ENCODE measurements around the gene SHOX. TPM values are rescaled to one million over a fixed set of nuclear protein-coding genes. Genes with fewer than 3 reads are reported as not detected.

Gene SHOX
- total RNA-seq, 1 experiment from 2014 or later, result 0.24 TPM

DNA sequence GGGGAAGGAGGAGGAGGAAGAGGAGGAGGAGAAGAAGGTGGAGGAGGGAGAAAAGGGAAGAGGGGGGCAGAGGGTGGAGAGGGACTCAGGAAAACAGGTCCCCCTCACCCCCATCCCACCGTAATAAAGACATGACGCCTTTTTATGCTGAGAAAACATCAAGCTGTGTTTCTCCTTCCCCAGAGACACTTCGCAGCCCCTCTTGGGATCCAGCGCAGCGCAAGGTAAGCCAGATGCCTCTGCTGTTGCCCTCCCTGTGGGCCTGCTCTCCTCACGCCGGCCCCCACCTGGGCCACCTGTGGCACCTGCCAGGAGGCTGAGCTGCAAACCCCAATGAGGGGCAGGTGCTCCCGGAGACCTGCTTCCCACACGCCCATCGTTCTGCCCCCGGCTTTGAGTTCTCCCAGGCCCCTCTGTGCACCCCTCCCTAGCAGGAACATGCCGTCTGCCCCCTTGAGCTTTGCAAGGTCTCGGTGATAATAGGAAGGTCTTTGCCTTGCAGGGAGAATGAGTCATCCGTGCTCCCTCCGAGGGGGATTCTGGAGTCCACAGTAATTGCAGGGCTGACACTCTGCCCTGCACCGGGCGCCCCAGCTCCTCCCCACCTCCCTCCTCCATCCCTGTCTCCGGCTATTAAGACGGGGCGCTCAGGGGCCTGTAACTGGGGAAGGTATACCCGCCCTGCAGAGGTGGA, 45.3 kb upstream of the SHOX start:
- Histone ChIP-seq H3K79me1 (ENCODE audit: insufficient read depth, low read depth, low read length, poor library complexity, severe bottlenecking) (no peaks in the 10 kb centered on the region), H3K27ac (ENCODE audit: insufficient read length, low read depth, low read length) (no peak overlapping the region), H3K4ac (ENCODE audit: low read depth, low read length) (no peak overlapping the region), H4K8ac (replicated peaks; ENCODE audit: insufficient read length, low read depth, low read length) (no peak overlapping the region), H3K23ac (ENCODE audit: insufficient read length, low read depth, low read length) (no peak overlapping the region), H3K4me1 (ENCODE audit: insufficient read depth, low read length) (no peaks in the 10 kb centered on the region), H2BK20ac (ENCODE audit: low read depth, low read length, poor library complexity, severe bottlenecking) (no peak overlapping the region), H2AK5ac (ENCODE audit: insufficient read length, low read length) (no peak overlapping the region), H3K4me2 (ENCODE audit: insufficient read depth, insufficient read length, low read length) (no peak overlapping the region), H2BK5ac (ENCODE audit: insufficient read length, low read length) (no peak overlapping the region), H2BK120ac (ENCODE audit: low read depth, low read length, poor library complexity, severe bottlenecking) (no peak overlapping the region), H3K23me2 (ENCODE audit: insufficient read length, low read depth, low read length, poor library complexity, severe bottlenecking) (no peaks in the 10 kb centered on the region), H2BK12ac (ENCODE audit: insufficient read length, low read depth, low read length) (no peak overlapping the region), H4K5ac (ENCODE audit: insufficient read length, low read depth, low read length) (no peak overlapping the region), H4K91ac (ENCODE audit: insufficient read length, low read depth, low read length) (no peak overlapping the region), H3K9me3 (ENCODE audit: control insufficient read depth, low read depth, low read length) (no peaks in the 10 kb centered on the region), H3K79me2 (ENCODE audit: insufficient read depth, low read length) (no peaks in the 10 kb centered on the region), H3K27me3 (ENCODE audit: insufficient read depth, low read length) (no peaks in the 10 kb centered on the region), H3K14ac (ENCODE audit: insufficient read depth, low read length) (no peak overlapping the region), H3T11ph (ENCODE audit: low read length) (no peak overlapping the region), H3K56ac (ENCODE audit: insufficient read length, low read depth, low read length) (no peak overlapping the region), H3K18ac (ENCODE audit: insufficient read length, low read depth, low read length) (no peak overlapping the region), H2AFZ (ENCODE audit: low read length) (no peak overlapping the region), H2BK15ac (ENCODE audit: low read depth, low read length) (no peak overlapping the region), H3K9ac (ENCODE audit: extremely low read depth, insufficient read length, low read length) (no peak overlapping the region), H4K20me1 (ENCODE audit: control insufficient read depth, insufficient read depth, insufficient read length) (no peaks in the 10 kb centered on the region)
- H3K27ac Mint-ChIP-seq, result no peak overlapping the region
- TF ChIP-seq, protein P1, sequence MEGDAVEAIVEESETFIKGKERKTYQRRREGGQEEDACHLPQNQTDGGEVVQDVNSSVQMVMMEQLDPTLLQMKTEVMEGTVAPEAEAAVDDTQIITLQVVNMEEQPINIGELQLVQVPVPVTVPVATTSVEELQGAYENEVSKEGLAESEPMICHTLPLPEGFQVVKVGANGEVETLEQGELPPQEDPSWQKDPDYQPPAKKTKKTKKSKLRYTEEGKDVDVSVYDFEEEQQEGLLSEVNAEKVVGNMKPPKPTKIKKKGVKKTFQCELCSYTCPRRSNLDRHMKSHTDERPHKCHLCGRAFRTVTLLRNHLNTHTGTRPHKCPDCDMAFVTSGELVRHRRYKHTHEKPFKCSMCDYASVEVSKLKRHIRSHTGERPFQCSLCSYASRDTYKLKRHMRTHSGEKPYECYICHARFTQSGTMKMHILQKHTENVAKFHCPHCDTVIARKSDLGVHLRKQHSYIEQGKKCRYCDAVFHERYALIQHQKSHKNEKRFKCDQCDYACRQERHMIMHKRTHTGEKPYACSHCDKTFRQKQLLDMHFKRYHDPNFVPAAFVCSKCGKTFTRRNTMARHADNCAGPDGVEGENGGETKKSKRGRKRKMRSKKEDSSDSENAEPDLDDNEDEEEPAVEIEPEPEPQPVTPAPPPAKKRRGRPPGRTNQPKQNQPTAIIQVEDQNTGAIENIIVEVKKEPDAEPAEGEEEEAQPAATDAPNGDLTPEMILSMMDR (conservative IDR thresholded peaks at IDR 0.05), result no peak
- WGBS (ENCODE audit: extremely low coverage, insufficient read length, low lambda C conversion rate), result no CpG with 5 or more reads among the region's 21 CpGs
- no peaks in the 10 kb centered on the region for H3K9me3 Mint-ChIP-seq
- H3K36me3 Mint-ChIP-seq (ENCODE audit: insufficient read depth in 1 of 3, low read depth in 3 of 3), result no peaks in the 10 kb centered on the region
- H3K27me3 Mint-ChIP-seq (ENCODE audit: low read depth), result peaks cover 24% of the 10 kb centered on the region
- no peak for DNase-seq
- peak overlapping the region in 1 of 2 experiments; percentile 24; a peak in 1 of 5 replicates for H3K4me3 Mint-ChIP-seq
- H3K4me1 Mint-ChIP-seq, result peaks cover 9 to 13% of the 10 kb centered on the region in 2 experiments
